Inferior parietal cortex (tissue), 1 donor: ENCODE data around the gene TEX9.

Experiments used
- DNase-seq: peaks from one replicate; pipeline ENCODE4 v3.0.0-alpha.2; 2016; ENCODE audit errors: extremely low spot score

Gene TEX9

GRCh38 chr15:56445746-56446145 is 80.5 kb downstream of the TEX9 start:
- no peak for DNase-seq

GRCh38 chr15:56454836-56455235 is 89.6 kb downstream of the TEX9 start:
- DNase-seq: no peak

- DNase-seq: no peak
Measured at GRCh38 chr15:56456229-56456628, 91.0 kb downstream of the TEX9 start.

- DNase-seq: no peak
Measured at GRCh38 chr15:56459096-56459495, 93.9 kb downstream of the TEX9 start.

- DNase-seq: no peak
Measured at GRCh38 chr15:56460071-56460470, 94.8 kb downstream of the TEX9 start.

GRCh38 chr15:56460947-56461346 is 95.7 kb downstream of the TEX9 start:
- DNase-seq: no peak

GRCh38 chr15:56464893-56465520 is 99.8 kb downstream of the TEX9 start, which contains the start of gene MNS1:
MNS1 (minus strand) TSS chr15:56465137; CDS start chr15:56464972, 165 bp downstream.
- DNase-seq: peak; percentile 95

- DNase-seq: no peak
Measured at GRCh38 chr15:56467616-56468015, 102.4 kb downstream of the TEX9 start.

- DNase-seq: no peak
Measured at GRCh38 chr15:56468401-56468800, 103.2 kb downstream of the TEX9 start.

- no peak for DNase-seq
Measured at GRCh38 chr15:56469483-56469882, 104.3 kb downstream of the TEX9 start.

- no peak for DNase-seq
Measured at GRCh38 chr15:56471440-56472069, 106.3 kb downstream of the TEX9 start.

GRCh38 chr15:56472278-56472677 is 107.1 kb downstream of the TEX9 start:
- DNase-seq: no peak

GRCh38 chr15:56473017-56473416 is 107.8 kb downstream of the TEX9 start:
- no peak for DNase-seq

GRCh38 chr15:56475351-56475750 is 110.1 kb downstream of the TEX9 start:
- DNase-seq: no peak
